HepG2 (cell line): ENCODE measurements around the gene CCN2. TPM values are rescaled to one million over a fixed set of nuclear protein-coding genes. Genes with fewer than 3 reads are reported as not detected.

ENCODE experiments used
- ATAC-seq: fragments of 200-7000 bp; cut with Tn5 transposase; 3 replicates; pipeline ENCODE4 v1.9.1; 2020; ENCODE audit warnings: mild to moderate bottlenecking, moderate library complexity
- BruUV-seq: library from RNA; stranded (reverse); fragments of 400-500 nt; replicated peaks from 2 replicates; lab custom pipeline; 2021; lab: Mats Ljungman, UMichigan
- CTCF ChIA-PET: fragments of 300-600 bp; formaldehyde crosslinking; extraction: SDS; loops from one replicate; lab custom pipeline; 2021; ENCODE audit warnings: low total read pairs, inconsistent platforms, low intra/inter-chr PET ratio; lab: Yijun Ruan, JAX
- POLR2A ChIA-PET: fragments of 350-600 bp; sonication (Branson Sonifier 250); formaldehyde crosslinking; loops from one replicate; lab custom pipeline; 2020; ENCODE audit warnings: antibody characterized with exemption, inconsistent platforms; lab: Yijun Ruan, JAX
- DNase-seq: peaks from one replicate; pipeline ENCODE4 v3.0.0-alpha.2; 2015; ENCODE audit warnings: low spot score
- FAIRE-seq: peaks from 3 replicates; lab custom pipeline; 2011; peaks lifted over from hg19 to GRCh38; lab: Jason Lieb, UNC
- H2AFZ ChIP-seq: one replicate; pipeline ENCODE4 v1.6.1; 2011; ENCODE audit warnings: low read length, inconsistent platforms
- H3K27ac ChIP-seq: fragments of 300-600 bp; 3 replicates; pipeline ENCODE4 v1.8.0; 2011; ENCODE audit warnings: mixed run types, mild to moderate bottlenecking, mixed read lengths, low read length, inconsistent platforms; ENCODE audit not compliant: insufficient read depth; ENCODE audit errors: extremely low read length
- H3K27me3 ChIP-seq, 2 experiments: fragments of 200-600 bp in 1 of 2; 2 replicates in 1 of 2; 3 replicates in 1 of 2; pipeline versions ENCODE4 v1.6.0 to v1.8.0; 2011; ENCODE audit warnings: low read length in 2 of 2, mild to moderate bottlenecking in 2 of 2, moderate library complexity in 2 of 2, inconsistent platforms in 1 of 2; ENCODE audit not compliant: insufficient read depth in 2 of 2, control insufficient read depth in 1 of 2
- H3K36me3 ChIP-seq, 2 experiments: fragments of 200-600 bp in 1 of 2; replicated peaks in 1 of 2; 2 replicates in 1 of 2; 3 replicates in 1 of 2; pipeline versions ENCODE4 v1.5.1 to v1.8.0; 2011; ENCODE audit warnings: low read length in 2 of 2, inconsistent platforms in 1 of 2; ENCODE audit not compliant: insufficient read depth in 2 of 2, control insufficient read depth in 1 of 2
- H3K4me1 ChIP-seq: 2 replicates; pipeline ENCODE4 v1.5.1; 2012; ENCODE audit warnings: low read length, inconsistent platforms; ENCODE audit not compliant: insufficient read depth
- H3K4me2 ChIP-seq: 2 replicates; pipeline ENCODE4 v1.6.0; 2011; ENCODE audit warnings: low read depth, low read length, inconsistent platforms
- H3K4me3 ChIP-seq, 3 experiments: fragments of 200-600 bp in 1 of 3; sonication (generic), shearing (Covaris generic) in 1 of 3; replicated peaks in 1 of 3; 2 replicates each; pipeline ENCODE4 v1.5.1; 2011 to 2016; ENCODE audit warnings: low read length in 3 of 3, inconsistent platforms in 2 of 3, low read depth in 2 of 3, mild to moderate bottlenecking in 2 of 3, control low read depth in 1 of 3, mixed read lengths in 1 of 3; ENCODE audit not compliant: insufficient read depth in 1 of 3
- H3K79me2 ChIP-seq: one replicate; pipeline ENCODE4 v1.6.1; 2011; ENCODE audit warnings: low read length, inconsistent platforms; ENCODE audit not compliant: insufficient read depth
- H3K9ac ChIP-seq: 2 replicates; pipeline ENCODE4 v1.6.0; 2011; ENCODE audit warnings: mild to moderate bottlenecking, low read depth, low read length, inconsistent platforms; ENCODE audit not compliant: insufficient read depth
- H3K9me3 ChIP-seq: 2 replicates; pipeline ENCODE4 v1.5.1; 2012; ENCODE audit warnings: mild to moderate bottlenecking, low read length
- H4K20me1 ChIP-seq: 2 replicates; pipeline ENCODE4 v1.6.0; 2011; ENCODE audit warnings: inconsistent platforms, mild to moderate bottlenecking, low read length, moderate library complexity; ENCODE audit not compliant: insufficient read depth
- AGO1 ChIP-seq: fragments of 200-400 bp; formaldehyde crosslinking; IDR thresholded peaks from 2 replicates; pipeline ENCODE4 v1.6.1; 2017; ENCODE audit warnings: mild to moderate bottlenecking, low read depth, low read length, moderate library complexity; ENCODE audit not compliant: poor library complexity, severe bottlenecking
- FIP1L1 ChIP-seq: fragments of 200-400 bp; formaldehyde crosslinking; IDR thresholded peaks from 2 replicates; pipeline ENCODE4 v1.6.1; 2018; ENCODE audit warnings: low read depth, mild to moderate bottlenecking, low read length, moderate library complexity, borderline replicate concordance; ENCODE audit not compliant: insufficient read depth
- GTF2F1 ChIP-seq: fragments of 150-350 bp; IDR thresholded peaks from 2 replicates; pipeline ENCODE4 v1.6.1; 2014; ENCODE audit warnings: low read length
- HNRNPL ChIP-seq: fragments of 200-400 bp; formaldehyde crosslinking; IDR thresholded peaks from 2 replicates; pipeline ENCODE4 v1.6.1; 2017; ENCODE audit warnings: mild to moderate bottlenecking, low read depth, low read length
- MAZ ChIP-seq, 2 experiments: sonication (generic) in 1 of 2; formaldehyde crosslinking in 1 of 2; IDR thresholded peaks; 2 replicates each; pipeline versions ENCODE4 v1.5.0 to v1.6.1; 2012 to 2020; ENCODE audit warnings: low read depth in 2 of 2, mild to moderate bottlenecking in 2 of 2, borderline replicate concordance in 1 of 2, improper control_type of control experiment in 1 of 2, low read length in 1 of 2, missing genetic modification reagents in 1 of 2, moderate library complexity in 1 of 2
- NFIC ChIP-seq: IDR thresholded peaks from 2 replicates; pipeline ENCODE4 v1.6.1; 2012; ENCODE audit warnings: mild to moderate bottlenecking, low read length, inconsistent platforms
- NFKB2 ChIP-seq: sonication (generic); formaldehyde crosslinking; IDR thresholded peaks from 2 replicates; pipeline ENCODE4 v1.4.0; 2020; ENCODE audit warnings: missing genetic modification reagents, borderline replicate concordance
- PPARG ChIP-seq: conservative IDR thresholded peaks from 2 replicates; pipeline ENCODE4 v1.6.1; 2016; ENCODE audit warnings: missing biosample characterization, missing genetic modification reagents
- PRPF4 ChIP-seq: fragments of 200-400 bp; formaldehyde crosslinking; IDR thresholded peaks from 2 replicates; pipeline ENCODE4 v1.6.1; 2016; ENCODE audit warnings: low read length, low read depth; ENCODE audit not compliant: poor library complexity, severe bottlenecking
- SMYD3 ChIP-seq: sonication (generic); formaldehyde crosslinking; IDR thresholded peaks from 2 replicates; pipeline ENCODE4 v1.8.1; 2023; ENCODE audit warnings: mild to moderate bottlenecking, missing genetic modification reagents
- TGIF2 ChIP-seq: IDR thresholded peaks from 2 replicates; pipeline ENCODE4 v1.6.1; 2016; ENCODE audit warnings: control low read depth, missing compliant biosample characterization
- ZFP1 ChIP-seq: IDR thresholded peaks from 2 replicates; pipeline ENCODE4 v1.6.1; 2016
- ZNF547 ChIP-seq: sonication (generic); formaldehyde crosslinking; IDR thresholded peaks from 2 replicates; pipeline ENCODE4 v1.5.1; 2020; ENCODE audit warnings: mild to moderate bottlenecking, missing genetic modification reagents
- ZNF557 ChIP-seq: sonication (generic); formaldehyde crosslinking; IDR thresholded peaks from 2 replicates; pipeline ENCODE4 v1.4.0; 2020; ENCODE audit warnings: missing genetic modification reagents
- WGBS: methylation state at CpG from one replicate; pipeline ENCODE4 v1.1.6; 2017; ENCODE audit warnings: low lambda C conversion rate; 5-methylcytosine and 5-hydroxymethylcytosine counted together
- in situ Hi-C: cut with HindIII; loops from 2 replicates; pipeline ENCODE4 v1.10.0; 2017; ENCODE audit warnings: low pct_unique_long_range_greater_than_20kb; ENCODE audit not compliant: extremely low pct_ligation_motif_present
- intact Hi-C: fragments of 100-400 bp; cut with micrococcal nuclease; formaldehyde crosslinking; loops from one replicate; pipeline ENCODE4 v1.10.0; 2022; ENCODE audit not compliant: unreplicated experiment
- polyA plus RNA-seq, 8 experiments: library from polyadenylated mRNA; depleted of rRNA in 3 of 8; stranded (reverse) in 7 of 8; unstranded in 1 of 8; fragments of >200 nt; fragmentation: Illumina TruSeq in 4 of 8; extraction: Trizol in 4 of 8; gene quantifications; 2 replicates each; pipeline versions ENCODE4 v1.2.1 to v1.2.3, GENCODE V29; 2011 to 2016; ENCODE audit warnings: low read depth in 4 of 8, missing spikeins in 1 of 8, mixed read lengths in 1 of 8; ENCODE audit not compliant: insufficient read depth in 1 of 8
- total RNA-seq, 5 experiments: library from RNA; depleted of rRNA; stranded (reverse); fragments of >200 nt; fragmentation: Illumina TruSeq; extraction: Trizol; gene quantifications; 2 replicates each; pipeline ENCODE4 v1.2.3, GENCODE V29; 2016; ENCODE audit warnings: low read depth in 1 of 5
- TF ChIP-seq, protein P1 (sequence below): sonication (generic); formaldehyde crosslinking; IDR thresholded peaks from 2 replicates; pipeline ENCODE4 v1.5.1; 2020; ENCODE audit warnings: mild to moderate bottlenecking, missing genetic modification reagents, moderate library complexity
- TF ChIP-seq, protein P2 (sequence below): IDR thresholded peaks from 2 replicates; pipeline ENCODE4 v1.6.1; 2016; ENCODE audit warnings: low read depth, control low read depth
- TF ChIP-seq, protein P3 (sequence below): sonication (generic); formaldehyde crosslinking; IDR thresholded peaks from 2 replicates; pipeline ENCODE4 v1.4.0; 2020; ENCODE audit warnings: missing genetic modification reagents, low read depth, mild to moderate bottlenecking, borderline replicate concordance
- TF ChIP-seq, protein P4 (sequence below): sonication (generic); formaldehyde crosslinking; IDR thresholded peaks from 2 replicates; pipeline ENCODE4 v1.4.0; 2020; ENCODE audit warnings: mild to moderate bottlenecking, low read depth, missing genetic modification reagents
- TF ChIP-seq, protein P5 (sequence below): IDR thresholded peaks from 2 replicates; pipeline ENCODE4 v1.6.1; 2016; ENCODE audit warnings: low read depth, borderline replicate concordance

Gene CCN2
- total and polyA plus RNA-seq, 2 of the 13 experiments (the other 11 are each of a cell fraction or from before 2014, with no cell fraction given), result 34.7 to 316 TPM

DNA sequence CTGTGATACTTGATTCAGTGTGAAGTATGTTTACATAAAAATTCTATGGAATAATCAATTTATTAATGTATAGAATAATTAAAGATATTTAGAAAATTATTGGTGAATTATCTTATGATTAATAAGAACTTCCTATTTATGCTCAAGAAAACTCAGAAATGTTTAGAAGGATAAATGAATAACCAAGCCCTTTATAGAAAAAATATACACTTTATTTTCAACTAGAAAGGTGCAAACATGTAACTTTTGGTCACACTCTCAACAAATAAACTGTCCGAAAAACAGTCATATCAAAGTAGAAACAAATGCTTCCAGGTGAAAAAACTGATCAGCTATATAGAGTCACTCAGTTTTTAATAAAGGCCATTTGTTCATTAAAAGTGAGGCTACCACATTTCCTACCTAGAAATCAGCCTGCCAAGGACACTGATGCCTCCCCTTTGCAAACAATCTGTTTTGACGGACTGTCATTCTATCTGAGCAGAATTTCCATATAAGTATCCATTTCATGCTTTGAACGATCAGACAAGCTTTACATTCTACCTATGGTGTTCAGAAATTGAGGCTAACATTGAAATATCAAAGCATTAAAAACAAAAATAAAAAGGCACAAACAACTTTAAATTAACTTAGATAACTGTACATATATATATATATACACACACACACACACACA lies 3.0 kb downstream of the CCN2 start:
- ATAC-seq, result no peak
- TF ChIP-seq, protein P1, sequence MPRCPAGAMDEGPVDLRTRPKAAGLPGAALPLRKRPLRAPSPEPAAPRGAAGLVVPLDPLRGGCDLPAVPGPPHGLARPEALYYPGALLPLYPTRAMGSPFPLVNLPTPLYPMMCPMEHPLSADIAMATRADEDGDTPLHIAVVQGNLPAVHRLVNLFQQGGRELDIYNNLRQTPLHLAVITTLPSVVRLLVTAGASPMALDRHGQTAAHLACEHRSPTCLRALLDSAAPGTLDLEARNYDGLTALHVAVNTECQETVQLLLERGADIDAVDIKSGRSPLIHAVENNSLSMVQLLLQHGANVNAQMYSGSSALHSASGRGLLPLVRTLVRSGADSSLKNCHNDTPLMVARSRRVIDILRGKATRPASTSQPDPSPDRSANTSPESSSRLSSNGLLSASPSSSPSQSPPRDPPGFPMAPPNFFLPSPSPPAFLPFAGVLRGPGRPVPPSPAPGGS (CRISPR knock-in tag), result no peak
- peak; percentile 24 for TF ChIP-seq ZFP1 (CRISPR knock-in tag)
- TF ChIP-seq HNRNPL, result 0 out of 2 replicates have a peak, but pooled peaks have one; percentile 54
- no peak for TF ChIP-seq NFKB2 (CRISPR knock-in tag)
- TF ChIP-seq SMYD3 (CRISPR knock-in tag), result peak; percentile 55; the same call in 1 of the 2 replicates
- TF ChIP-seq AGO1, result peak; percentile 87
- TF ChIP-seq, protein P2, sequence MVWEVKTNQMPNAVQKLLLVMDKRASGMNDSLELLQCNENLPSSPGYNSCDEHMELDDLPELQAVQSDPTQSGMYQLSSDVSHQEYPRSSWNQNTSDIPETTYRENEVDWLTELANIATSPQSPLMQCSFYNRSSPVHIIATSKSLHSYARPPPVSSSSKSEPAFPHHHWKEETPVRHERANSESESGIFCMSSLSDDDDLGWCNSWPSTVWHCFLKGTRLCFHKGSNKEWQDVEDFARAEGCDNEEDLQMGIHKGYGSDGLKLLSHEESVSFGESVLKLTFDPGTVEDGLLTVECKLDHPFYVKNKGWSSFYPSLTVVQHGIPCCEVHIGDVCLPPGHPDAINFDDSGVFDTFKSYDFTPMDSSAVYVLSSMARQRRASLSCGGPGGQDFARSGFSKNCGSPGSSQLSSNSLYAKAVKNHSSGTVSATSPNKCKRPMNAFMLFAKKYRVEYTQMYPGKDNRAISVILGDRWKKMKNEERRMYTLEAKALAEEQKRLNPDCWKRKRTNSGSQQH (CRISPR knock-in tag), result no peak
- TF ChIP-seq PPARG, result peak; percentile 32; the same call in 1 of the 2 replicates
- 0 out of 2 replicates have a peak, but pooled peaks have one; percentile 48 for TF ChIP-seq GTF2F1
- TF ChIP-seq ZNF557 (CRISPR knock-in tag), result no peak
- peak; percentile 27; the same call in 1 of the 2 replicates for TF ChIP-seq NFIC
- TF ChIP-seq PRPF4, result no peak
- no peak for TF ChIP-seq ZNF547 (CRISPR knock-in tag)
- TF ChIP-seq, protein P3, sequence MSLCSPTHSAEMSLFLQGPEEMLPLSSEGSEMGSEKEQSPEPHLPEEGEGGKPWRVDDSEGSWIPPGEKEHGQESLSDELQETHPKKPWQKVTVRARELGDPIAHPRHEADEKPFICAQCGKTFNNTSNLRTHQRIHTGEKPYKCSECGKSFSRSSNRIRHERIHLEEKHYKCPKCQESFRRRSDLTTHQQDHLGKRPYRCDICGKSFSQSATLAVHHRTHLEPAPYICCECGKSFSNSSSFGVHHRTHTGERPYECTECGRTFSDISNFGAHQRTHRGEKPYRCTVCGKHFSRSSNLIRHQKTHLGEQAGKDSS (CRISPR knock-in tag), result no peak
- TF ChIP-seq MAZ (IDR thresholded peaks at IDR 0.05; ENCODE audit: borderline replicate concordance, low read depth, low read length), result no peak
- TF ChIP-seq MAZ (CRISPR knock-in tag; IDR thresholded peaks at IDR 0.05; ENCODE audit: low read depth), result no peak
- TF ChIP-seq, protein P4, sequence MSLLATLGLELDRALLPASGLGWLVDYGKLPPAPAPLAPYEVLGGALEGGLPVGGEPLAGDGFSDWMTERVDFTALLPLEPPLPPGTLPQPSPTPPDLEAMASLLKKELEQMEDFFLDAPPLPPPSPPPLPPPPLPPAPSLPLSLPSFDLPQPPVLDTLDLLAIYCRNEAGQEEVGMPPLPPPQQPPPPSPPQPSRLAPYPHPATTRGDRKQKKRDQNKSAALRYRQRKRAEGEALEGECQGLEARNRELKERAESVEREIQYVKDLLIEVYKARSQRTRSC, result no peak
- no peak for TF ChIP-seq FIP1L1
- TF ChIP-seq TGIF2 (CRISPR knock-in tag), result 0 out of 2 replicates have a peak, but pooled peaks have one; percentile 23
- TF ChIP-seq, protein P5, sequence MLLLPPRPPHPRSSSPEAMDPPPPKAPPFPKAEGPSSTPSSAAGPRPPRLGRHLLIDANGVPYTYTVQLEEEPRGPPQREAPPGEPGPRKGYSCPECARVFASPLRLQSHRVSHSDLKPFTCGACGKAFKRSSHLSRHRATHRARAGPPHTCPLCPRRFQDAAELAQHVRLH, result no peak

More for the DNA sequence above, 3.0 kb downstream of the CCN2 start:
- DNase-seq, result peak; percentile 50
- 47% methylated on average over 3 of the region's 3 CpGs for WGBS
- Histone ChIP-seq H3K4me1 (peaks cover 48% of the 10 kb centered on the region), H3K36me3 (peaks cover 8 to 20% of the 10 kb centered on the region in 2 experiments), H3K27me3 (peaks cover 0 to 3% of the 10 kb centered on the region in 2 experiments; a peak in 1 of 5 replicates), H3K4me2 (peak overlapping the region; percentile 91), H3K9ac (peak overlapping the region; percentile 95), H3K79me2 (peaks cover 23% of the 10 kb centered on the region), H3K9me3 (no peaks in the 10 kb centered on the region), H3K4me3 (peak overlapping the region; percentile 78 to 94 (median 93); a peak in 5 of 6 replicates), H4K20me1 (peaks cover 34% of the 10 kb centered on the region), H3K27ac (peak overlapping the region; percentile 83), H2AFZ (no peak overlapping the region)
- no peak for FAIRE-seq
- intact Hi-C loops, result no loop called here
- no TSS peak for BruUV-seq
- POLR2A ChIA-PET, result interaction anchor here (0.9 to 8.1 kb wide), 6 partner anchors 10 to 74 kb away, joined by 3 to 400 read pairs (median 54); no protein-coding TSS in a partner anchor
- CTCF ChIA-PET, result interaction anchor here (1.3 kb wide), 1 partner anchor 25 kb away, joined by 5 read pairs; no protein-coding TSS in a partner anchor
- in situ Hi-C loops, result no loop called here
